Erythroblast (primary cell): ENCODE measurements around the gene ITPKB.

Experiments
- DNase-seq, 2 experiments: peaks; one replicate each; lab custom pipeline; 2025; lab: John Stamatoyannopoulos, UW
- GATA1 ChIP-seq: IDR thresholded peaks from 2 replicates; pipeline ENCODE4 v1.6.1; 2011; ENCODE audit warnings: low read depth, mild to moderate bottlenecking, control low read depth, low read length, moderate library complexity
- POLR2A ChIP-seq: IDR thresholded peaks from 2 replicates; pipeline ENCODE4 v1.6.1; 2011; ENCODE audit warnings: mild to moderate bottlenecking, low read length

ITPKB gene

GRCh38 chr1:226712742-226713419 is 26.2 kb downstream of the ITPKB start:
- DNase-seq, result peak; percentile 46 to 80
- TF ChIP-seq GATA1, result no peak
- TF ChIP-seq POLR2A, result no peak

GRCh38 chr1:226711976-226712741 is 26.9 kb downstream of the ITPKB start:
- no peak for DNase-seq
- TF ChIP-seq GATA1, result no peak
- TF ChIP-seq POLR2A, result no peak

- TF ChIP-seq POLR2A, result no peak
- no peak for TF ChIP-seq GATA1
- no peak for DNase-seq
These were observed 28.6 kb downstream of the ITPKB start for GRCh38 chr1:226710501-226710900.

- TF ChIP-seq POLR2A (no peak), GATA1 (no peak)
- no peak for DNase-seq
These were observed 29.1 kb downstream of the ITPKB start for GRCh38 chr1:226709953-226710352.

GRCh38 chr1:226708967-226709396 is 30.1 kb downstream of the ITPKB start:
- TF ChIP-seq GATA1 (no peak), POLR2A (no peak)

GRCh38 chr1:226708342-226708780 is 30.7 kb downstream of the ITPKB start:
- peak; percentile 26 for TF ChIP-seq POLR2A
- TF ChIP-seq GATA1, result no peak
- peak; percentile 47 to 52 for DNase-seq

More at GRCh38 chr1:226708967-226709396, 30.1 kb downstream of the ITPKB start:
- DNase-seq, result no peak

- DNase-seq, result peak; percentile 13 to 25
- TF ChIP-seq POLR2A (no peak), GATA1 (no peak)
These were observed 32.4 kb downstream of the ITPKB start for GRCh38 chr1:226706684-226707083.

- no peak for DNase-seq
- TF ChIP-seq GATA1, result no peak
- TF ChIP-seq POLR2A, result no peak
These were observed 34.7 kb downstream of the ITPKB start for GRCh38 chr1:226704169-226704937.

- DNase-seq, result peak; percentile 76 to 83
- TF ChIP-seq GATA1 (no peak), POLR2A (peak; percentile 74)
These were observed 35.9 kb downstream of the ITPKB start for GRCh38 chr1:226702957-226703831.

GRCh38 chr1:226702318-226702956 is 36.6 kb downstream of the ITPKB start:
- TF ChIP-seq GATA1 (no peak), POLR2A (no peak)
- peak; percentile 26 to 36 for DNase-seq

GRCh38 chr1:226700861-226701260 is 38.2 kb downstream of the ITPKB start:
- DNase-seq, result no peak
- no peak for TF ChIP-seq GATA1
- TF ChIP-seq POLR2A, result no peak

GRCh38 chr1:226699166-226699565 is 39.9 kb downstream of the ITPKB start:
- no peak for DNase-seq
- TF ChIP-seq GATA1, result no peak
- TF ChIP-seq POLR2A, result no peak

- TF ChIP-seq GATA1 (no peak), POLR2A (no peak)
- no peak for DNase-seq
These were observed 40.4 kb downstream of the ITPKB start for GRCh38 chr1:226698659-226699058.
